Measurements from ENCODE around the gene ADGRG7. TPM values are rescaled to one million over a fixed set of nuclear protein-coding genes. Genes with fewer than 3 reads are reported as not detected.

The ADGRG7 gene
- polyA plus RNA-seq, 1 donor (not counting 4 experiments of a cell fraction or from before 2014, with no cell fraction given), result 0.03 TPM

GRCh38 chr3:100702082-100702979, 92.9 kb downstream of the ADGRG7 start:
- H3K27ac ChIP-seq (ENCODE audit: control insufficient read depth, insufficient read depth, low read length), result peak overlapping the region; percentile 25
- no peaks in the 10 kb centered on the region for H3K36me3 ChIP-seq (ENCODE audit: control insufficient read depth in 2 of 2, extremely low read depth in 1 of 2, insufficient read depth in 2 of 2, low read length in 2 of 2)
- H3K27me3 ChIP-seq (ENCODE audit: control insufficient read depth, extremely low read depth, insufficient read depth, low read length), result no peaks in the 10 kb centered on the region
- FAIRE-seq (peak; percentile 80), DNase-seq (ENCODE audit: low read depth, low spot score) (no peak)
- TF ChIP-seq EZH2 (IDR thresholded peaks at IDR 0.05; ENCODE audit: low read length) (no peak), CTCF (optimal IDR thresholded peaks at IDR 0.05 in 1 of 3, IDR thresholded peaks at IDR 0.05 in 1 of 3, conservative IDR thresholded peaks at IDR 0.05 in 1 of 3; ENCODE audit: extremely low read depth in 1 of 3, insufficient read depth in 2 of 3, low read length in 3 of 3) (no peak)
- no peaks in the 10 kb centered on the region for H3K9me3 ChIP-seq (ENCODE audit: control insufficient read depth, low read depth, low read length)
- H2AFZ ChIP-seq (ENCODE audit: control insufficient read depth, low read length), result peak overlapping the region; percentile 67
- H3K4me1 ChIP-seq (ENCODE audit: control insufficient read depth, extremely low read depth, insufficient read depth, low read length), result peaks cover 25% of the 10 kb centered on the region
- dilution Hi-C loops (cut with MboI; ENCODE audit: extremely low pct_ligation_motif_present, low sequenced_read_pairs), result no loop called here
- peak overlapping the region; percentile 36 for H3K4me2 ChIP-seq (ENCODE audit: control insufficient read depth, extremely low read depth, insufficient read depth, low read depth, low read length)
- H3K4me3 ChIP-seq (ENCODE audit: control insufficient read depth in 2 of 3, extremely low read depth in 1 of 3, insufficient read depth in 2 of 3, low read depth in 1 of 3, low read length in 3 of 3), result no peak overlapping the region
- no peaks in the 10 kb centered on the region for H4K20me1 ChIP-seq (ENCODE audit: control insufficient read depth, extremely low read depth, insufficient read depth, low read length)
- H3K9me1 ChIP-seq (ENCODE audit: control insufficient read depth, extremely low read depth, insufficient read depth, low read length), result no peaks in the 10 kb centered on the region
- no peak overlapping the region for H3K9ac ChIP-seq (ENCODE audit: control insufficient read depth, extremely low read depth, insufficient read depth, low read length)
- H3K79me2 ChIP-seq (ENCODE audit: control insufficient read depth, insufficient read depth, low read length), result no peaks in the 10 kb centered on the region

- no peak overlapping the region for H2AFZ ChIP-seq (ENCODE audit: control insufficient read depth, low read length)
- peaks cover 25% of the 10 kb centered on the region for H3K4me1 ChIP-seq (ENCODE audit: control insufficient read depth, extremely low read depth, insufficient read depth, low read length)
- H3K4me3 ChIP-seq (ENCODE audit: control insufficient read depth in 2 of 3, extremely low read depth in 1 of 3, insufficient read depth in 2 of 3, low read depth in 1 of 3, low read length in 3 of 3), result no peak overlapping the region
- H3K9me3 ChIP-seq (ENCODE audit: control insufficient read depth, low read depth, low read length), result no peaks in the 10 kb centered on the region
- TF ChIP-seq CTCF (optimal IDR thresholded peaks at IDR 0.05 in 1 of 3, IDR thresholded peaks at IDR 0.05 in 1 of 3, conservative IDR thresholded peaks at IDR 0.05 in 1 of 3; ENCODE audit: extremely low read depth in 1 of 3, insufficient read depth in 2 of 3, low read length in 3 of 3) (no peak), EZH2 (IDR thresholded peaks at IDR 0.05; ENCODE audit: low read length) (no peak)
- no peaks in the 10 kb centered on the region for H4K20me1 ChIP-seq (ENCODE audit: control insufficient read depth, extremely low read depth, insufficient read depth, low read length)
- no peaks in the 10 kb centered on the region for H3K27me3 ChIP-seq (ENCODE audit: control insufficient read depth, extremely low read depth, insufficient read depth, low read length)
- no peak overlapping the region for H3K4me2 ChIP-seq (ENCODE audit: control insufficient read depth, extremely low read depth, insufficient read depth, low read depth, low read length)
- H3K9me1 ChIP-seq (ENCODE audit: control insufficient read depth, extremely low read depth, insufficient read depth, low read length), result no peaks in the 10 kb centered on the region
- H3K9ac ChIP-seq (ENCODE audit: control insufficient read depth, extremely low read depth, insufficient read depth, low read length), result no peak overlapping the region
- H3K79me2 ChIP-seq (ENCODE audit: control insufficient read depth, insufficient read depth, low read length), result no peaks in the 10 kb centered on the region
- dilution Hi-C loops (cut with MboI; ENCODE audit: extremely low pct_ligation_motif_present, low sequenced_read_pairs), result no loop called here
- no peak for DNase-seq (ENCODE audit: low read depth, low spot score)
- no peaks in the 10 kb centered on the region for H3K36me3 ChIP-seq (ENCODE audit: control insufficient read depth in 2 of 2, extremely low read depth in 1 of 2, insufficient read depth in 2 of 2, low read length in 2 of 2)
- no peak for FAIRE-seq
- no peak overlapping the region for H3K27ac ChIP-seq (ENCODE audit: control insufficient read depth, insufficient read depth, low read length)
These were observed 93.6 kb downstream of the ADGRG7 start for GRCh38 chr3:100702980-100703345.

Measured in keratinocyte (primary cell).